MM.1S (cell line): Measurements from ENCODE around the gene MRPL43.

Source experiments
- DNase-seq: peaks from one replicate; pipeline ENCODE4 v3.0.0-alpha.2; 2015
- H2AFZ ChIP-seq: fragments of 300-600 bp; sonication (generic); 2 replicates; pipeline ENCODE4 v1.6.0; 2016; ENCODE audit warnings: antibody characterized with exemption, low read length
- H3F3A ChIP-seq: fragments of 300-600 bp; sonication (generic); 2 replicates; pipeline ENCODE4 v1.6.1; 2016; ENCODE audit warnings: mild to moderate bottlenecking, antibody characterized with exemption, low read length, moderate library complexity, mixed read lengths; ENCODE audit not compliant: insufficient read depth
- H3K27ac ChIP-seq: fragments of 300-600 bp; sonication (generic); 2 replicates; pipeline ENCODE4 v1.5.1; 2016; ENCODE audit warnings: mild to moderate bottlenecking, low read length
- H3K27me3 ChIP-seq: fragments of 300-600 bp; sonication (generic); replicated peaks from 2 replicates; pipeline ENCODE4 v1.6.0; 2016; ENCODE audit warnings: low read length; ENCODE audit not compliant: insufficient read depth
- H3K36me3 ChIP-seq: fragments of 300-600 bp; sonication (generic); replicated peaks from 2 replicates; pipeline ENCODE4 v1.6.1; 2016; ENCODE audit warnings: mild to moderate bottlenecking, low read length, mixed read lengths; ENCODE audit not compliant: insufficient read depth
- H3K4me1 ChIP-seq: fragments of 300-600 bp; sonication (generic); 2 replicates; pipeline ENCODE4 v1.6.1; 2016; ENCODE audit warnings: low read length, mixed read lengths
- H3K4me2 ChIP-seq: fragments of 300-600 bp; sonication (generic); 2 replicates; pipeline ENCODE4 v1.6.0; 2016; ENCODE audit warnings: low read depth, low read length
- H3K4me3 ChIP-seq: fragments of 300-600 bp; sonication (generic); 2 replicates; pipeline ENCODE4 v1.5.1; 2016; ENCODE audit warnings: low read length, mixed read lengths
- H3K79me2 ChIP-seq: fragments of 300-600 bp; sonication (generic); 2 replicates; pipeline ENCODE4 v1.6.1; 2016; ENCODE audit warnings: mixed run types, low read length, mixed read lengths
- H3K9ac ChIP-seq: fragments of 300-600 bp; sonication (generic); 2 replicates; pipeline ENCODE4 v1.6.1; 2016; ENCODE audit warnings: low read length, mixed read lengths
- H3K9me2 ChIP-seq: fragments of 300-600 bp; sonication (generic); replicated peaks from 2 replicates; pipeline ENCODE4 v1.6.1; 2016; ENCODE audit warnings: mild to moderate bottlenecking, low read length, mixed read lengths; ENCODE audit not compliant: insufficient read depth
- H3K9me3 ChIP-seq: fragments of 300-600 bp; sonication (generic); replicated peaks from 2 replicates; pipeline ENCODE4 v1.6.1; 2016; ENCODE audit warnings: mild to moderate bottlenecking, low read length, mixed read lengths; ENCODE audit not compliant: insufficient read depth
- H4K20me1 ChIP-seq: fragments of 300-600 bp; sonication (generic); 2 replicates; pipeline ENCODE4 v1.6.1; 2016; ENCODE audit warnings: mild to moderate bottlenecking, low read length, moderate library complexity, mixed read lengths; ENCODE audit not compliant: insufficient read depth
- CTCF ChIP-seq: fragments of 300-600 bp; sonication (generic); IDR thresholded peaks from 2 replicates; pipeline ENCODE4 v1.5.1; 2016; ENCODE audit warnings: antibody characterized with exemption, low read length, mixed read lengths
- EZH2 ChIP-seq: fragments of 300-600 bp; sonication (generic); optimal IDR thresholded peaks from 2 replicates; pipeline ENCODE3; 2017; ENCODE audit warnings: low read depth, mild to moderate bottlenecking, antibody characterized with exemption, low read length, mixed read lengths
- EZH2phosphoT487 ChIP-seq: fragments of 300-600 bp; sonication (generic); IDR thresholded peaks from 2 replicates; pipeline ENCODE4 v1.6.1; 2018; ENCODE audit warnings: antibody characterized with exemption, low read length

Gene MRPL43

GRCh38 chr10:100962351-100963080 is 24.8 kb downstream of the MRPL43 start:
- no peak overlapping the region for H3K4me2 ChIP-seq
- H3K27ac ChIP-seq: no peak overlapping the region
- no peaks in the 10 kb centered on the region for H3F3A ChIP-seq
- no peak for DNase-seq
- H3K36me3 ChIP-seq: peaks cover 17% of the 10 kb centered on the region; the same call in 1 of the 2 replicates
- no peak overlapping the region for H3K9ac ChIP-seq
- H3K9me2 ChIP-seq: no peaks in the 10 kb centered on the region
- H4K20me1 ChIP-seq: no peaks in the 10 kb centered on the region
- H3K9me3 ChIP-seq: no peaks in the 10 kb centered on the region
- H3K4me3 ChIP-seq: no peak overlapping the region
- no peaks in the 10 kb centered on the region for H3K27me3 ChIP-seq
- no peak overlapping the region for H2AFZ ChIP-seq
- H3K79me2 ChIP-seq: no peaks in the 10 kb centered on the region
- TF ChIP-seq CTCF (no peak), EZH2 (no peak), EZH2phosphoT487 (no peak)
- no peaks in the 10 kb centered on the region for H3K4me1 ChIP-seq

GRCh38 chr10:100960251-100960650 is 27.0 kb downstream of the MRPL43 start:
- Histone ChIP-seq H3K4me1 (peaks cover 5% of the 10 kb centered on the region; the same call in 1 of the 2 replicates), H3K27me3 (no peaks in the 10 kb centered on the region), H3K9ac (no peak overlapping the region), H3K4me3 (no peak overlapping the region), H3K4me2 (no peak overlapping the region), H3K9me3 (no peaks in the 10 kb centered on the region), H3K9me2 (no peaks in the 10 kb centered on the region), H2AFZ (no peak overlapping the region), H3K79me2 (no peaks in the 10 kb centered on the region), H3K27ac (no peak overlapping the region), H3K36me3 (peaks cover 17% of the 10 kb centered on the region; the same call in 1 of the 2 replicates), H4K20me1 (no peaks in the 10 kb centered on the region), H3F3A (no peaks in the 10 kb centered on the region)
- TF ChIP-seq EZH2 (no peak), EZH2phosphoT487 (no peak), CTCF (no peak)
- DNase-seq: no peak

GRCh38 chr10:100948916-100949315 is 38.4 kb downstream of the MRPL43 start:
- no peaks in the 10 kb centered on the region for H3K4me1 ChIP-seq
- DNase-seq: no peak
- no peaks in the 10 kb centered on the region for H3K9me3 ChIP-seq
- TF ChIP-seq EZH2phosphoT487 (no peak), EZH2 (no peak), CTCF (no peak)
- H3K4me2 ChIP-seq: no peak overlapping the region
- H4K20me1 ChIP-seq: no peaks in the 10 kb centered on the region
- no peaks in the 10 kb centered on the region; the same call in 1 of the 2 replicates for H3K36me3 ChIP-seq
- no peak overlapping the region for H3K27ac ChIP-seq
- no peaks in the 10 kb centered on the region for H3K9me2 ChIP-seq
- no peak overlapping the region for H3K4me3 ChIP-seq
- no peak overlapping the region for H2AFZ ChIP-seq
- no peak overlapping the region for H3K9ac ChIP-seq
- H3K27me3 ChIP-seq: no peaks in the 10 kb centered on the region
- H3K79me2 ChIP-seq: no peaks in the 10 kb centered on the region
- no peaks in the 10 kb centered on the region for H3F3A ChIP-seq
